NB4 (cell line): ENCODE data around the gene ABCC12.

Experiments used
- DNase-seq: peaks from one replicate; pipeline ENCODE4 v3.0.0; 2010; ENCODE audit warnings: low read depth
- H3K4me3 ChIP-seq: one replicate; pipeline ENCODE4 v1.5.1; 2011; ENCODE audit warnings: mild to moderate bottlenecking, low read depth, low read length, moderate library complexity
- CTCF ChIP-seq: IDR thresholded peaks from one replicate; pipeline ENCODE4 v1.5.1; 2012; ENCODE audit warnings: low read depth, low read length
- MAX ChIP-seq: IDR thresholded peaks from 2 replicates; pipeline ENCODE4 v1.6.1; 2011; ENCODE audit warnings: low read depth, low read length
- MYC ChIP-seq: IDR thresholded peaks from 2 replicates; pipeline ENCODE4 v1.6.1; 2011; ENCODE audit warnings: low read depth, low read length
- POLR2A ChIP-seq: IDR thresholded peaks from 2 replicates; pipeline ENCODE4 v1.6.1; 2011; ENCODE audit warnings: mild to moderate bottlenecking; ENCODE audit not compliant: insufficient read length; ENCODE audit errors: extremely low read depth

ABCC12 gene

GRCh38 chr16:48155926-48156789 is at the start of gene ABCC12:
Gene ABCC12 (minus strand): TSS chr16:48155993. CDS start chr16:48146424, 9,569 bp downstream.
- no peak within 1 kb of the TSS for H3K4me3 ChIP-seq
- no peak for TF ChIP-seq MYC
- no peak for TF ChIP-seq POLR2A
- TF ChIP-seq CTCF, result no peak
- no peak for TF ChIP-seq MAX
- no peak for DNase-seq

DNA sequence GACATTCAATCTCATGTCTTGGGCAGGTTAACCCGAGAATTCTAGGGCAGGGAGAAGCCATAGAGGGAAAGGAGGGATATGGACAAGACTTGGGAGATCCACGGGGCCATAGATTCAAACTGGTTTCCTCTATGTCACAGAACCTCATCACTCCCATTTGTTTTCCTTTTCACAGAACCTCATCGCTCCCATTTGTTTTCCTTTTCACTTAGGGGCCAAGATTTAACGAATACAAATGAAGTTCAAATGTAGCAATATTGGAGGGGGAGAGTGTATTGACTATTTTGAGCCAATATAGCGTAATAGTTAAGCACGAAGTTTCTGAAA is 49.0 kb upstream of the ABCC12 start:
- TF ChIP-seq MAX, result no peak
- H3K4me3 ChIP-seq, result no peak overlapping the region
- DNase-seq, result no peak

GRCh38 chr16:48203974-48204824 is 48.4 kb upstream of the ABCC12 start:
- no peak for DNase-seq
- TF ChIP-seq MYC, result no peak
- TF ChIP-seq MAX, result no peak
- no peak for TF ChIP-seq POLR2A
- no peak for TF ChIP-seq CTCF
- H3K4me3 ChIP-seq, result no peak overlapping the region

GRCh38 chr16:48201515-48202201 is 45.9 kb upstream of the ABCC12 start:
- TF ChIP-seq MAX (no peak), CTCF (no peak), MYC (no peak)
- H3K4me3 ChIP-seq, result no peak overlapping the region
- peak; percentile 58 for DNase-seq

- DNase-seq, result no peak
- no peak overlapping the region for H3K4me3 ChIP-seq
- TF ChIP-seq MAX (no peak), CTCF (no peak), POLR2A (no peak), MYC (no peak)
These were observed 41.5 kb upstream of the ABCC12 start for GRCh38 chr16:48197294-48197693.
